Activated naive CD8-positive, alpha-beta T cell treated with anti-CD3 and anti-CD28 coated beads, Interleukin-2, amount 50 U/mL, for 16 hours (primary cell): Measurements from ENCODE around the gene SLC7A14.

ENCODE experiments used
- DNase-seq: peaks from one replicate; pipeline ENCODE4 v3.0.0-alpha.2; 2020; ENCODE audit warnings: low read depth, low spot score

Gene SLC7A14

DNA sequence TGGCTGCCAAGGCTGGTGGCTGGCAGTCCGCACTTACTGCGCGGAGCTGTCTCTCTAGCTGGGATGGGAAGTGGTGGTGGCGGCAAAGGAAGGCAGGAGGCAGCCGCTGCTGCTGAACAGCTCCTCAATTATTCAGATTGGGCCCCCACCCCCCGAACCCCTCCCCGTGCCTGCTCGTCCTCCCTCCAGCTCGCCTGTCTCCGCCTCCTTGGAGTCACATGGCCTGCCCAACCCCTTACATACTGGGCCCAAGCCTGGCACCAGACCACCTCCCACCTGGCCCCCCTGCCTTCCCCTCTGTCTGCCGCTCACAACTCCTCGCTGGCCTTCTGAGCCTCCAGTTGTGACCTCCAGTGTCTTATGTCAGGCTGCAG lies at the start of gene SLC7A14:
SLC7A14 (minus strand) TSS at position 139 of the 374 bp plus-strand sequence. CDS start 59,139 bp downstream, outside the sequence.
- DNase-seq = no peak

DNA sequence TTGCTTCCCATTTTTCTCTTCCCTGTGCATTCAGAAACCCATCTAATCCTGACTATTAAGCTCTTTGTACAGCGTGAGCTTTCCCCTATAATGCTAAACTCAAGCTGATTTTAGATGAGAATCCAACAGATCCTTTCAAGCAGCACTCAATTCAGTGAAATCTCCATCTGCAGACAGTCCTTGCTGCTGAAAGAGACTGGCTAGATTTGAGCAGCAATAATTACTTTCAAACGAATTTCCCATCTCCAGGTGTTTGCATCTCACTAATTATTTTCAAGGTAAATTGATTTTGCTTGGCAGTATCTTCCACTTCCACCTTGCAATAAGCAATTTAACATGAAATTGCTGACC lies 49.5 kb upstream of the SLC7A14 start:
- DNase-seq = no peak

DNA sequence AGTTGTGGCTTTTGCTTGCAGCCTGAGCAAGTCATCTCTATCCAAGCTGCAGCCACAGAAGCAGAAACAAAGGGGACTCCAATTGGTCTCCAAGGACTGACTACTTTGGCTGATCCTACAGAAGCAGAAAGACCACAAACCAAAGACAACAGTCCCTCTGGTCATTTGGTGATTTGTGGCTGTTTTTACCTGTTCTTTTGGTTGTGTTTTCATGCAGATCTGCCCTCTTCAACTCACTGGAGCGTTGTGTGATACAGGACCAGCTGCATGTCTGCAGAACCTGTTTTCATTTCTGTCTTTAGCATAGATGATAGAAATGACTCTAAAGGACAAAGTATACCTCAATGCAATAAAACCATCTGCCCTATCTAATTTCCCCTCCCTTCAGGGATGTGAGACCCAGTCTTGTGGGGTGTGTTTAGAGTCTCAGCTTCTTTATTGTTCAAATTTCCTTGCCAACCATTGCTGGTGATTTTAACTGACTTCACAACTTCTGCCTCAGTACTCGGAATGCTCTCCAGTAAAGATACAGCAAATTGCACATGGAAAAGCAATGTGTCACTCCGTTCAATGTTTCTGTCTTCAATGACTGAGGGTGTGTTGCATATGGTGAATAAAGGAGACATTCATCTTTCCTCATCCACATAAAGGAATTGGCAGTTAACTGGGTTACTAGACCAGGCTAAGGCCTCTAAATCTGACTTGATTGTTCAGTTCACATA lies 48.9 kb upstream of the SLC7A14 start:
- DNase-seq = no peak

DNA sequence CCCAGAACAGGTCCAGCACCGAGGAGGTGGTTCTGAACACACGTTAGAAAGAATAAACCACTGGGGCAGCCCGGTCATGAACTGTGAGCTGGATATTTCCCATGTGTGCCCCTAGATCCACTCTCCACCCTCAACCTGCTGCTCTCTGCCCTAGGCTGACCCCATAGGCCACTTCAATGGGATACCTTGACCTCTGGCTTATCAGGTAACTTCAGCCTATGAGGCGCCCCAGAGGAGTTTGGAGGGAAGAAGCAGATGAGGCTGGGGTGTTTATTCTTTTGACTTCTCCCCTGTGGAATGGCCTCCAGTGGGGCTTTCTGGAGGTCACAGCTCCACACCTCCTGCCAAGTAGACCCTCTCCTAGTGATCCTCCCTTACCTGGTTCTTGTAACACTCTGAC lies 47.7 kb upstream of the SLC7A14 start:
- DNase-seq = no peak

DNA sequence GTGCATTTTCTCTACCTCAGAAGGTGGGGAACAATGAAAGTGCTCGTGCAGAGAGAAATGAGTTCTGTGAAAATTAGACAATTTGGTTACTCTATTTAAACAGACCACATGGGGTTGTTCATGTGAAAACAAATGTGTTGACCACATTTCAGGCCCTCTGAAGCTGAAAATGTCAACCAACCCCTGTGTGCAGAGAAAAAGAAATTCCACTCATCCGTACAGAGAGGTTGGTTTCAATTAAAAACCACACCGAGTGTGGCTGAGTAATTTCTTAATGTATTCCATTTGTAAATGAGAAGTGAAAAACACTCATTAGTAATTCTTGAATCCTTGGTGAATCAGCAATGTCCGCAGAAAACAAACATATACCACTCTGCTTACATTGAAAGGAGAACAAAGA lies 46.9 kb upstream of the SLC7A14 start:
- DNase-seq = no peak

DNA sequence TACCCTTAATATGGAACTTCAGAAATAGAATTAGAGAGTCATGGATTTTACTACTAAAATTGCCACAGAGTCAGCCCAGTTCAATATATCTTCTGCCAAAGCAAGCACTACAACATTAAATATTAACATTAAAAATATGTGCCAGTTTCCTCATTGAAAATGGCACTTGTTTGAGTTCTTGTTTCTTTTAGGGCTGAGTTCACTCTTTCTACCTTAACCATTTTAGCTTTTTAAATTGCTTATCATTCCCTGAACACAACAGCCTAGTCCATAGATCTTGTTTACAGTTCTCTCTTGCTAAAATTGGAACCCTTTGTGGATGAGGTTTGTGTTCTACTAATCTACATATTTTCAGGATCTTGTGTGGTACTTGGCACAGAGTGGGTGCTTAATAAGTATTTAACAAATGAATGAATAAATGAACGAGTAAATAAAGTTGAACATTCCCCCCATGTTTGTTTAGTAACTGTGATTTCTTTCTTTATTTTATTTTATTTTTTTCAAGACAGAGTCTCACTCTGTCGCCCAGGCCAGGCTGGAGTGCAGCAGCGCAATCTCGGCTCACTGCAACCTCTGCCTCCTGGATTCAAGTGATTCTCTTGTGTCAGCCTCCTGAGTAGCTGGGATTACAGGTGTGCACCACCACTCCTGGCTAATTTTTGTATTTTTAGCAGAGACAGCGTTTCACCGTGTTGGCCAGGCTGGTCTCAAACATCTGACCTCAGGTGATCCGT lies 46.0 kb upstream of the SLC7A14 start:
- no peak for DNase-seq

DNA sequence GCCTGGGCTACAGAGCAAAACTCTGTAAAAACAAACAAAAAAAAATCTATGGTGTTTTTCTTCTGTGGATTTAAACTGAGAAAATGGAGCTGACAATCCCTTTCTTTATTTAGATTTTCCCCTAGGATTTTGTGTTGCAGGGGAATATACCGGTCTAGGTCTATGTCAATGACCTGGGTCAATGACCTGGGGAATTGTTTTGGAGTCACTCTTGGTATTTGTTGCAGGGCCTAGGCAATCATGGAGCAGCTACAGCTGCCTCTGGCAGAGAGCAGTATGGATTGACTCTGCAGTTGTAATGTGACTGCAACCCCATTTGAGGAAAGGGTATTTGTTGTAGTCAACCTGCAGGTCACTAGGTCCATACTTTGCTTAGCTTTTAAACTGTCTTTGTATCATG lies 37.6 kb upstream of the SLC7A14 start:
- DNase-seq = no peak

DNA sequence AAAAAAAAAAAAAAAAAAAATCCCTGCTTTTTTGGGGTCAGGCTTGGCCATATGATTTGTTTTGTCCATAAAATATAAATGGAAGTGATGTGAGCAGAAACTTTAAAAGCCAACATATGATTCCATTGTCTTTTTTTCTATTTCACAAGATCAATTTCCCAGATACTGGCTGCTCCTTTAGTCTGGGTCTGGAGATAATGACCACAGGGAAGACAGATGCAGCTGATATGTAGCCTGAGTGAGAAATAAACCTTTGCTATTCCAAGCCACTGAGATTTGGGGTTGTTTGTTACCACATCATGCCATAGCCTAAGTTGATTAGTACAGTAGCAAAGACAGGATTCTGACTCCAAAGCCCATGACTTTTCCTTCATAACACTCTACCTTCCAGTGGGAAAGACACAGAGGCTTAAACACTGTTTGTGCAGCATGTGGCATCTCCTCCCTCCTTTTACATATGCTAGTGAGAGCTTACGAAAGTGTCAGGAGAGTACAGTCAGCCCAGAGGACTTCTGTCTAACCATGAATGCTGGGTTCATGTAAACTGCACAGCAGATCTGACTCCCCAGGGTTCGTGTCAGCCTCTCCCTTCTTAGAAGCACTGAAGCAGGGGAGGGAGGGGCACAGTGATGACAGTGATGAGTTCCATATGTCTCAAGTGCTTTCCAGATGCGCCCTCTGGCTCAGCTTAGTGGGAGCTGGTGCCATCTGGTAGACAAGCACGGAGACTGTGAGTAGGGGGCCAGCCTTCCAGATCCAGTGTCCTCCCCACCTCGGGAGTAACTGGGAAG lies 36.7 kb upstream of the SLC7A14 start:
- DNase-seq = no peak

DNA sequence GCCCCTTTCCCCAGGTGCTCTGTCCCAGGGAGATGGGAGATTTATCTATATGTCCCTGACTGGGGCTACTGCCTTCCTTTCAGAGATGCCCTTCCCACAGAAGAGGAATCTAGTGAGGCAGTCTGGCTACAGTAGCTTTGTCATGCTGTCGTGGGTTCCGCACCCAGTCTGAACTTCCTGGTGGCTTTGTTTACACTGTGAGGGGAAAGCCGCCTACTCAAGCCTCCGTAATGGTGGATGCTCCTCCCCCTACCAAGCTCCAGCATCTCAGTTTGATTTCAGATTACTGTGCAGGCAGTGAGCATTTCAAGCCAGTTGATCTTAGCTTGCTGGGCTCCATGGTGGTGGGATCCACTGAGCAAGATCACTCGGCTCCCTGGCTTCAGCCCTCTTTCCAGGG lies 35.4 kb upstream of the SLC7A14 start:
- no peak for DNase-seq

DNA sequence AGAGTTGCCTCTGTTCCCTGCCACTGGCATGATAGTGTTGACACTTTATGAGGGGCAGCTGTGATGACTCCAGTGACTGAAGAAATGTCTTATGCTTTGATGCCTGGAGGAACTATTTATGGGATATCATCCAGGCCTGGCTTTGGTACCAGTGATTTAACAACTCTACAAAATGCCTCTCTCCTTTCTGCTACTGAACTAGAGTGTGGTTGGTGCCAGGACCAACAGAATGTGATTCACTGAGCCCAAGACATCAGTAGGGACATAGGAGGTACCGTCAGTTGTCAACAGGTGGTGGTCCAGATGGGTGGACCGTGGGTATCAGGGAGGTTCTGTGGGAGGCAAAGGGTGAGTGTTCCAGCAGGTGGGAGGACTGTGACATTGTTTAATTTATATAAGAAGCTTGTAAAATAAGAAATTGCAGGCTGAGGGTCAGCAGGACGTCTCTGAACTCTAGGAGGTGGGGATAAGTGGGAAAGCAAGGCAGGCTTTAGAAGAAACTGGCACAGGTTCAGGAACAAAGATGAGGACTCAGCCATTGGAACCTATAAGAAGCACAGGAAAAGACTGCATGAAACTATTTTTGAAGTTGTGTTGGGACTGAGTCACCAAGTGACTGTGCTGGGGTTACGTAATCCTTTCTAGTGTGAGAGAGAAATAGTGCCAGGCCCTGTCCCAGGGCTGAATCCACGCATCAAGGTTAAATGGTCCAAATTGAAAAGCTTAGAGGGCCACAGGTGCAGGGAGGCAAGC lies 28.5 kb upstream of the SLC7A14 start:
- no peak for DNase-seq

DNA sequence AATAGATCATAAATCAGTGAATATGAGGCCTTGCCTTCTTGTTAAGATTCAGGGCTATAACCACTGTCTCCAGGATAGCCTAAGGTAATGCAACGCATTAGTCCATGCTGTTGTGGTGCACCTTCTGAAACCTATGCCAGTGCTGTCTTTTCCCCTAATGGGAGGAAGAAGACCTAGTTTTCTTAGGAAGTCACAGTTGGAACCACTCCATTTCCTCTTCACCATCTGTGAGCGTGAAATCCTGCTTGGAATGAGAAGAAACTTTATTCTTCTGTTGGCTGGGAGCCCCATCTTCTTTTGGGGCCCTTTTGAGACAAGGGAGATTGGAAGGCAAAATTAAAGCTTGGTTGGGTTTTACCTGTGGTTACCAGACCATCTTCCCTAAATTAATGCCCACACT lies 25.9 kb upstream of the SLC7A14 start:
- no peak for DNase-seq

DNA sequence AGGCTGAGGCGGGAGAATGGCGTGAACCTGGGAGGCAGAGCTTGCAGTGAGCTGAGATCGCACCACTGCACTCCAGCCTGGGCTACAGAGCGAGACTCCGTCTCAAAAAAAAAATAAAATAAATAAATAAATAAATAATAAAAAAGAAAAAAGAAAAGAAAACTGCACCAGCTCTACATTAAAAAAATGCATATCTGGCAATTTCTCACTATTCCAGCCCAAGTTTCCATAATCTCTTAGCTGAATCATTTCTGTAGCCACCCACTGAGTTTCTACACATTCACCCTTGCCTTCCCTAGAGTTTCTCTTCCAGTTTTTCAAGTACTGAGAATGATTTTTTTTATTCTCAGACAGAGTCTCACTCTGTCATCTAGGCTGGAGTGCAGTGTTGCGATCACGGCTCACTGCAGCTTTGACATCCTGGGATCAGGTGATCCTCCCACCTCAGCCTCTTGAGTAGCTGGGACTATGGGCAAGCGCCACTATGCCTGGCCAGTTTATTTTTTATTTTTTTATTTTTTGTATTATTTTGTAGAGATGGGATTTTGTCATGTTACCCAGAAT lies 24.5 kb upstream of the SLC7A14 start:
- no peak for DNase-seq

DNA sequence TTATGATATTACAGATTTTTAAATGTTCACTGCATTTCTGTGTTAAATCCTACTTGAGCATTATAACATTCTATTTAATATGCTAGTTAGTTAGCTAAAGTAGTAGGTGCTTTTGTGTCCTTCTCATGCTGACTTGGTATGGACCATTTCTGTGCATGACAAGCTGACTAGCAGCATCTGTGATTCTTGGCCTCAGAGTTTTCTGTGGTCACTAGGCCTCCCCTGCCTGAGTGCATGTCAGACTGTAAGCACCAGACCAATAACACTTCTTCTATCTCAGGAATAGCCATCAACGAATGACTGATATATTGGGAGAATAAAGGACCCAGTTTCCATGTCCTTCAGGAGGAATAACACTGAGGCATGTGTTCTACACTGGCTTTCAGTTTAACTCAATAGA lies 22.6 kb upstream of the SLC7A14 start:
- DNase-seq = no peak

DNA sequence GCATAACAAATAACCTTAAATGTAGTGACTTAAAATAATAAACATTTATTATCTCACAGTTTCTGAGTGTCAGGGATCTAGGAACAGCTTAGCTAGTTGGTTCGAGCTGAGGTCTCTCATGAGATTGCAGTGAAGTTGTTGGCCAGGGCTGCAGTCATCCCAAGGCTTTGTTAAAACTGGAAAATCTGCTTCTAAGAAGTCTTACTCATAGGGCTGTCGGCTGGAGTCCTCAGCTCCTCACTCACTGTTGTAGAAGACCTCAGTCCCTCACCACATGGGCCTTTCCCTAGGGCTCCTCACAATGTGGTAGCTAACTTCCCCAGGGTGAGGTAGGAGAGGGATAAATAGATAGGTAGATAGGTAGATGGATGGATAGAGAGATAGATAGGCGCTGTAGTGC lies 20.8 kb upstream of the SLC7A14 start:
- DNase-seq = no peak

DNA sequence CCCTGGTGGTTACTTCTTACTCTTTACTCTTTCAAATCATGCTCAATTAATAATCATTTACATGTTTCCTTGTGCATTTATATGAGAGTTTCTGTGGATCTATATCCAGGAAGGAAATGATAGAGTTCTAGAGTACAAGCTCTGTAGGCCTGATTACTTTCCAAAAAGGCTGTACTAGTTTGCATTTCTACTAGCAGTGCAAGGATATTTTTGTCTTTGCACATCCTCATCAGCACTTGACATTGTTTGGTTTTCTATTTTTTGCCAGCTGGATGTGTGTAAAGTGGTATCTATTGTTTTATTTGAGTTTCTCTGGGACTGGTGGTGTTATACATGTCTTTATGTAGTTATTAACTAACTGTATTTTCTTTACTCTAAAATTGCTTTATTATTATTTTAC lies 19.6 kb upstream of the SLC7A14 start:
- DNase-seq = no peak

DNA sequence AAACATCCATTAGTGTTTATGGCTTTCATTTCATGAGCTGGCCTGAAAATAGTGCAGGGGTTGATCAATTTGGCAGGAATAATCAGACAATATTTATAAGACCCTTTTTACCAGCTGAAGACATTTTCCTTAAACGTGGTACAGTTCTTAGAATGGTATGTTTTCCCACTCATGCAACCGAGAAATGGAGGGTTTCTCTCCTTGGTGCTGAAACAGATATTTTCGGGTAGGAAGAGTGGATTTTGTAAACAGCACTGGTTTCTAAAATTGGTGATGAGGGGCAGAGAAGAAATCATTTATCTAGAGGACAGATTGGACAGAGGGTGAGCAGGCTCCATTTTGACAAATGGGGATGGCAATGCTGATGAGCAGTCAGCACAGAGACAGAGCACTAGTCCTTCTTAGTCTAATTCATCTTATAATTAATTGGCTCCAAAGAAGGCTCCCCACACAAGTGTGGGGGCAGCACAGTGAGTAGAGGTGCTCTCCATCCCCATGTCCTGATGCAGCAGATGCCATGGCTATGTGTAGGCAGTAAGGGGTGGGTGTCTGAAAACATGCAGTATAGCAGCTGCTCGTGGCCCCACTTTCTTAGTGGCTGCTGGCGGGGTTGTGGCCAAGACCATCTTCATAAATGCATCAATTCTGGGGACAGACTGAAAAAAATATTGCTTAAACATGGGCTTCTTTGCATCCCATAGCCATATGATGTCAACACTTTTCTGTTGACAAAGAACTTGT lies 18.1 kb upstream of the SLC7A14 start:
- no peak for DNase-seq

DNA sequence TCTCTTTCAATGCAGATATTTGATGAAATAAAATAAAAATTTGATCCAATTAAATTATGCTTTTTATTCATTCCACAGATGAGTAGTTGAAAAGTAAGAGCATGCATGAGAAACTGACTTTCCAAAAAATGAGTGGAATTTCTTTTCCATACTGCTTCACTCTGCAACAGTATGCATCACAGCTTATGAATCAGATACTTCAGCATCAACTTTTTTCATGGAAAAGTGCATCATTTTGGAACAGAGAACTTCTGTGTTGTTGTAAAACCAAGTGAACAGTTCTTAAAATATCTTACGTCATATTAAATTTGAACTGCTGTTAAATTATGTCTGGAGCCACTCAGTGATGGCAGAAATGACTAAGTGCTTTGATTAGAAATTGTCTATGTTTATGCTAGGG lies 16.7 kb upstream of the SLC7A14 start:
- DNase-seq = no peak

DNA sequence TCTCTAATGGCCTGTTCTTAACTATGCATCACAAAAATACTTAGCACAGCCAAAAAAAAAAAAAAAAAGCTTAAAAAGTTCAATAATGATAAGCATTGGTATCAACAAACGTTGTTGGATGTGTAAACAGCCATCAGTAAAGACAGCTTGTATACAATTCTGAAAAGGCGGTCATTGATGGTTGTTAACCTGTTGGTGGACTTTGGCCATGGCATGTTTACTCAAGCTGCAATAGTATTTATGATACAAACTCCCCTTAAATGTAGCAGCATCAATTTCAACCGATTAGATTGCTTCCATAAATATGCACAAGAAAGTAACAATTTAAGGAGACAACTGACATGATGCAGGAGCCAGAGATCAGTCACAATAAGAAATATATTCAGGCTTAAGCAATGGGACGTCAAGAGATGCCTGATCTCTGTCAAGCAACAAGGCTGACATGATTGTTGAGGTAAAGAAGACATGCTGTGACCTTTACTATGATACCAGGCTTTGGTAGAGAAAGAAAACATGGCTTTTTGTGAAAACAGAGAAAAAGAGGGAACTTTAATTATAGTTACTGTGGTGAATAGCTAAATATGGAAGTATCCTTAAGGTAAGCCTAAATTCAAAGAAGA lies 14.2 kb upstream of the SLC7A14 start:
- DNase-seq = no peak

DNA sequence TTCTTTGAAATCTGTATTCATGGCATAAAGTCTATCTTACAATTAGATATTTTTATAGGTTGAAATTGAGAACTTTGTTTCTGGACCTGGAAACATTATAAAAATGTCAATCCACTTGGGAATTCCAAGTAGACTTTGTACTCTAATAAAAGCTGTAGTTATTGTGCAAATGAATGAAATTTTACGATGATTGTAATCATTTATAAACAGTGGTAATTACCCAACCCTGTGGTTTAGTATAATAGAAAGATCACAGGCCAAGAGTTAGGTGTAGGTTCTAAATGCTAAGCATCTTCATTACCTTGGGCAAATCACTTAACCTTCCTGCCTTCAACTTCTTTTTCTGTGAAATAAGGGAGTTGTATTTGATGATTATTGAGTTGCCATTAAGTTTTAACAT lies 13.2 kb upstream of the SLC7A14 start:
- DNase-seq = no peak

DNA sequence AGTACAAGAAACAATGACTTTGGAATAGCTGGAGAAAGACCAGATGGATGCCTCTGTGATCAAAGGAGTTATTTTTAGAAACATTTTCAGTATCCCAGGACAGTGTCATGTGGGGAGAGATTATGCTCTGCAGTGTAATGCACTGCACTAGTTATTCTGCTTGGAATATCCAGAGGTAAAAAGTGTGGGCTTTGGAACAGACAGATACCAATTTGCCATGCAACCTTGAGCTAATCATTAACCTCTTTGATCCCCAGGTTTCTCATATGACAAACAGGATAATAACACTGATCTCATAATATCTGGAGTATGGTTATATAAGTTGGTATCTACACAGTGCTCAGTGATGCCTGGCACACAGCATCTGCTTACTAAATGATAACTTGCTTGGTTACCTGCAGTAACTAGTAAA lies 12.2 kb upstream of the SLC7A14 start:
- no peak for DNase-seq

DNA sequence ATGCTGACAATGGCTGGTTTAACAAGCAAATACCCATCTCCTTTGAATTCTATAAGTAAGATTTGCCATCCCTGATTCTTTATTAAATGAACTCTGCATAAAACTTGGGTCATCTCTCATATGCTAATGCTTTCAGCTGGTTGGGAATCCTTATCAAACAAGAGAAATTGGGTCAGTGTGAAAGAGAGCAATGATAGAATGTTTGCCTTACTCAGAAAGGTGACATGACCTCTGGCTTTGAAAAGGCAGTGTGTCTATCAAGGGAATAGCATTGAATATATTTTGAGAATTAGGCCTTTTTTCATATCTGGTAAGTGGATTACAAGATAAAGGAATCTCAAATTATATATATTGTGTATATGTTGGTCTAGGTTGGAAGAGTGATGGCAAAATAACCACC lies 8.7 kb upstream of the SLC7A14 start:
- no peak for DNase-seq
